ENCODE data around the gene DUOXA1.

The DUOXA1 gene

DNA sequence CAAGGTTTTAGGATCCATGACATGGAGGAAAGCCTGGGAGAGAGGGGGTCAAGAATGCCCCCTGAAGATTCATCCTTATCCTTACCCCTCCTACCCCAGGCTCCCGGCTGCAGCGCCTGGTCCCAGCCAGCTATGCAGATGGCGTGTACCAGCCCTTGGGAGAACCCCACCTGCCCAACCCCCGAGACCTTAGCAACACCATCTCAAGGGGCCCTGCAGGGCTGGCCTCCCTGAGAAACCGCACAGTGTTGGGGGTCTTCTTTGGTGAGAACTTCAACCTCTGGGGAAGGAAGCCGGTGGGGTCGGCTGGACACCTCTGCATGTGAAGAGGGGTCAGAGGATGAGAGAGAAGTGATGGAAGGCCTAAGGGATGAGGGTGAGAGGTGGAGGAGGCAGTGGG lies 4.4 kb upstream of the DUOXA1 start:
- H3K4me3 ChIP-seq (replicated peaks; ENCODE audit: low read depth, low read length): no peak overlapping the region
- TF ChIP-seq, protein P1, sequence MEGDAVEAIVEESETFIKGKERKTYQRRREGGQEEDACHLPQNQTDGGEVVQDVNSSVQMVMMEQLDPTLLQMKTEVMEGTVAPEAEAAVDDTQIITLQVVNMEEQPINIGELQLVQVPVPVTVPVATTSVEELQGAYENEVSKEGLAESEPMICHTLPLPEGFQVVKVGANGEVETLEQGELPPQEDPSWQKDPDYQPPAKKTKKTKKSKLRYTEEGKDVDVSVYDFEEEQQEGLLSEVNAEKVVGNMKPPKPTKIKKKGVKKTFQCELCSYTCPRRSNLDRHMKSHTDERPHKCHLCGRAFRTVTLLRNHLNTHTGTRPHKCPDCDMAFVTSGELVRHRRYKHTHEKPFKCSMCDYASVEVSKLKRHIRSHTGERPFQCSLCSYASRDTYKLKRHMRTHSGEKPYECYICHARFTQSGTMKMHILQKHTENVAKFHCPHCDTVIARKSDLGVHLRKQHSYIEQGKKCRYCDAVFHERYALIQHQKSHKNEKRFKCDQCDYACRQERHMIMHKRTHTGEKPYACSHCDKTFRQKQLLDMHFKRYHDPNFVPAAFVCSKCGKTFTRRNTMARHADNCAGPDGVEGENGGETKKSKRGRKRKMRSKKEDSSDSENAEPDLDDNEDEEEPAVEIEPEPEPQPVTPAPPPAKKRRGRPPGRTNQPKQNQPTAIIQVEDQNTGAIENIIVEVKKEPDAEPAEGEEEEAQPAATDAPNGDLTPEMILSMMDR (IDR thresholded peaks at IDR 0.05; ENCODE audit: insufficient read depth, low read length, poor library complexity, severe bottlenecking): no peak
- peaks cover 2% of the 10 kb centered on the region; the same call in 1 of the 2 replicates for H3K27me3 ChIP-seq (replicated peaks; ENCODE audit: control insufficient read depth, insufficient read depth, low read length)
- no peaks in the 10 kb centered on the region for H3K36me3 ChIP-seq (ENCODE audit: control insufficient read depth, insufficient read depth, low read length)
- no peak for DNase-seq (ENCODE audit: extremely low read depth, insufficient read length)

DNA sequence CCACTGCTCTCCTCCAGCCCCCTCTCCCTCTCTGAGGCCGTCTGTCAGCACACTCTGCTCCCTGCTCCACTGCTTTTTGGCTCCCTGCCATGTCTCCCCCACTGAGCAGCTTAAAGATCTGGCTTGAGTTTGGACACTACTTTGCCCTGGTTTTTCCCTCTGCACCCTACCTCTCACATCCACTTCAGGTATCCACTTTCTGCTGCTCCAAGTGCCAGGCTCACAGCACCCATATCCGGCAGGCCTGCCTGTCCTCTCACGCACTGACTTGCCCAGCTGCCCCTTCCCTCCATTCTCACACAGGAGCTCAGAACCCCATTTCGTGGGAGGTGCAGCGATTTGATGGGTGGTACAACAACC lies 3.9 kb upstream of the DUOXA1 start:
- H3K27me3 ChIP-seq (replicated peaks; ENCODE audit: control insufficient read depth, insufficient read depth, low read length): peaks cover 2% of the 10 kb centered on the region; the same call in 1 of the 2 replicates
- no peaks in the 10 kb centered on the region for H3K36me3 ChIP-seq (ENCODE audit: control insufficient read depth, insufficient read depth, low read length)
- no peak for DNase-seq (ENCODE audit: extremely low read depth, insufficient read length)
- TF ChIP-seq, protein P1 (IDR thresholded peaks at IDR 0.05; ENCODE audit: insufficient read depth, low read length, poor library complexity, severe bottlenecking): no peak
- no peak overlapping the region for H3K4me3 ChIP-seq (replicated peaks; ENCODE audit: low read depth, low read length)

DNA sequence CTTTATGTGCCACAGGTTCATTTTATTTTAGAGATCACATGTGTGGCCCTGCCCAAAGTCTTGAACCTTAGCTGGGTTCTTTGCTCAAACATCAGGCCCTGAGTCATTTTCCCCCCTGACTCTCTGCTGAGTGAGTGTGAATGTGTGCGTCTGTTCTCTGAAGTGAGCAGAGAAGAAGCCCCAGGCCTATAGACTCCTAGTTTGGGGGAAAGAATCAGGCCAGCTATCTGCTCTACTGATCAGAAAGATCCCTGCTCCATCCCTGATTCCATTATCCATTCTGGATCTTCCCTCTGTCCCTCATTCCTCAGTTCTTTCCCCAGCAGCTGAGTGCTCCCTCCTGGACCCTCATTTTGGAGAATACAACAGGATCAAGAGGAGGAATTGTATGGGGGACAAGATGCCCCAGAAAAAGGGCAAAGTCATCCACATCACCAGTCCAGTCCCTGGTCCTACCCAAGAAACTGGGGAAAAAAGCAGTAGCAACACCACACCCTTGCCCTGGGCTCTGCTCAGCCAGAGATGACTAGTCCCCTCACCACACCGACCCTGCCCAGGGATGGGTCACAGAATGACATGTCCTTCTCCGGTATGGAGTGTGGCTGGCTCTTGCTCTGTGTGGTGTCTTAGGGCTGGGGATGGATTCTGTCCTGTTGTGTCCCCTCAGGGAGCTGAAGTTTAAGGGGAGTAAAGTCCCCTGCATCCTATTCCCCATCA lies 3.3 kb upstream of the DUOXA1 start:
- TF ChIP-seq, protein P1 (IDR thresholded peaks at IDR 0.05; ENCODE audit: insufficient read depth, low read length, poor library complexity, severe bottlenecking): no peak
- Histone ChIP-seq H3K4me3 (replicated peaks; ENCODE audit: low read depth, low read length) (no peak overlapping the region), H3K27me3 (replicated peaks; ENCODE audit: control insufficient read depth, insufficient read depth, low read length) (peaks cover 2% of the 10 kb centered on the region; the same call in 1 of the 2 replicates)

DNA sequence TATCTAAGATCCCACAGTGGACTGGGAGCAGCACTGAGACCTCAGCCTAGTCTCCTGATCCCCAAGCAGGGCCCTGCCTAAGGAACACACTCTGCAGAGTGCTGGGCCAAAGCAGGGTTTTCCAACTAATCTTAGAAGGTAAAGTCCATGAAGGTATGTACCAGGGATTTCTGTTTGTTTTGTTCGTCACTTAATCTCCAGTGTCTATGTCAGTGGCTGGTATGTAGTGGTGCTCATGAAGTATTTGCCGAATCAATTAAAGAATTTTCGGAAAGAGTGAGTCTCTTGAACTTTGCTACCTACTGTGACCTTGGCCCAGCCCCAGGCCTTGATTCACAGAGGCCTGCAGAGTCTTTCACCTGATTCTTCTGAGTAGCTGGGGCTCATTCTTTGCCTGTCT lies 1.8 kb upstream of the DUOXA1 start:
- no peak overlapping the region for H3K4me3 ChIP-seq (replicated peaks; ENCODE audit: low read depth, low read length)
- TF ChIP-seq, protein P1 (IDR thresholded peaks at IDR 0.05; ENCODE audit: insufficient read depth, low read length, poor library complexity, severe bottlenecking): no peak

More for the DNA sequence above, 3.3 kb upstream of the DUOXA1 start:
- DNase-seq (ENCODE audit: extremely low read depth, insufficient read length): no peak
- H3K36me3 ChIP-seq (ENCODE audit: control insufficient read depth, insufficient read depth, low read length): no peaks in the 10 kb centered on the region

DNA sequence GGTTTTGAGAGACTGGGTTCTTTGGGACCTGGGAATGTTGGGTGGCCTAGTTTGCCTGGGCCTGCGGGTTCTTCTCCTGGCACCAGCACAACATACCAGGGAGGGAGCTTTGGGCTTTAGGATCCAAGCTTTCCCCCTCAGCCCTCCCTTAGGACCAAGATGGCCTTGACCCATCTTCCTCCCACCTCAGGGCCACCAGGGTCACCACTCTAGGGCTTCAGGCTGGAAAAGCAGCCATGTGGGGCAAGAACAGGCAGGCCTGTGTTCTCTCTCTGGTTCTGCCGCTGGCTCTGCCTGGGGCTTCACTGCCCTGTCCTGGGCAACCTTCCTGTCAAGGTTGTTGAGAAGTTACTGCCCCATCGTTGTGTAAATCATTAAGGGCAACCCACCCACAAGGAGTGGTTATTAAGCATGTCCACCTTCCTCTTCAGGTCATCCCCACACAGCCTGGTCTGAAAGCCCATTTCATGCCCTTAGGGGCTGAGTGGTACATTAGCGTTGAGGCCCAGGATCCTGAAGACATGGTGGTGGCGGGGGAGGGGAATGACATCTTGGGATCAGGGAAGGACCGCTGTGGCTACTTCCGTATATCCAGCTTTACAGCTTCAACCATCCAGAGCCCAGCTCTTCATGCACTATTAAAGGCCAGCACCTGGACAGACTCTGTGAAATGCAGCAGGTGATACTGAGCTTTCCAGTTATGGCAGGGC lies 767 bp upstream of the DUOXA1 start:
- Histone ChIP-seq H3K27me3 (replicated peaks; ENCODE audit: control insufficient read depth, insufficient read depth, low read length) (peaks cover 2% of the 10 kb centered on the region), H3K36me3 (ENCODE audit: control insufficient read depth, insufficient read depth, low read length) (no peaks in the 10 kb centered on the region), H3K4me3 (replicated peaks; ENCODE audit: low read depth, low read length) (no peak overlapping the region)
- DNase-seq (ENCODE audit: extremely low read depth, insufficient read length): no peak
- TF ChIP-seq, protein P1 (IDR thresholded peaks at IDR 0.05; ENCODE audit: insufficient read depth, low read length, poor library complexity, severe bottlenecking): no peak

More for the DNA sequence above, 1.8 kb upstream of the DUOXA1 start:
- peaks cover 2% of the 10 kb centered on the region; the same call in 1 of the 2 replicates for H3K27me3 ChIP-seq (replicated peaks; ENCODE audit: control insufficient read depth, insufficient read depth, low read length)
- no peak for DNase-seq (ENCODE audit: extremely low read depth, insufficient read length)
- H3K36me3 ChIP-seq (ENCODE audit: control insufficient read depth, insufficient read depth, low read length): no peaks in the 10 kb centered on the region

Measured in GM06990 (cell line).